GM12878 (cell line): ENCODE results near the gene ATP4A. TPM values are rescaled to one million over a fixed set of nuclear protein-coding genes. Genes with fewer than 3 reads are reported as not detected.

Experiments used
- CBX5 ChIP-seq: sonication (generic); IDR thresholded peaks from 2 replicates; pipeline ENCODE4 v1.6.1; 2016; ENCODE audit warnings: low read depth, moderate library complexity, mild to moderate bottlenecking, inconsistent platforms
- CHD4 ChIP-seq: fragments of 200-600 bp; sonication (generic); IDR thresholded peaks from 2 replicates; pipeline ENCODE4 v1.6.1; 2016; ENCODE audit warnings: mild to moderate bottlenecking
- EP300 ChIP-seq, 2 experiments: fragments of 150-350 bp in 1 of 2; IDR thresholded peaks; 2 replicates each; pipeline ENCODE4 v1.6.1; 2011 to 2012; ENCODE audit warnings: low read depth in 2 of 2, low read length in 2 of 2, borderline replicate concordance in 1 of 2, improper control_type of control experiment in 1 of 2, inconsistent platforms in 1 of 2; ENCODE audit not compliant: control insufficient read depth in 1 of 2
- MEF2B ChIP-seq: fragments of 450-650 bp; IDR thresholded peaks from 2 replicates; pipeline ENCODE4 v1.6.1; 2018; ENCODE audit warnings: mild to moderate bottlenecking, moderate library complexity; ENCODE audit not compliant: partially characterized antibody, poor library complexity, severe bottlenecking
- NBN ChIP-seq: fragments of 450-650 bp; IDR thresholded peaks from 2 replicates; pipeline ENCODE4 v1.6.1; 2016
- NR2C2 ChIP-seq: IDR thresholded peaks from 2 replicates; pipeline ENCODE4 v1.6.1; 2011; ENCODE audit warnings: borderline replicate concordance, low read depth; ENCODE audit not compliant: control insufficient read depth, insufficient read length
- POLR2AphosphoS5 ChIP-seq: IDR thresholded peaks from 2 replicates; pipeline ENCODE4 v1.6.1; 2011; ENCODE audit warnings: mild to moderate bottlenecking, low read length, inconsistent platforms
- POU2F2 ChIP-seq: IDR thresholded peaks from 3 replicates; pipeline ENCODE4 v1.6.1; 2011; ENCODE audit warnings: low read depth, mild to moderate bottlenecking, low read length, borderline replicate concordance
- RAD51 ChIP-seq: fragments of 450-650 bp; IDR thresholded peaks from 2 replicates; pipeline ENCODE4 v1.6.1; 2016; ENCODE audit warnings: moderate library complexity, mild to moderate bottlenecking, inconsistent platforms
- SREBF1 ChIP-seq: IDR thresholded peaks from 2 replicates; pipeline ENCODE4 v1.6.1; 2012; ENCODE audit warnings: mild to moderate bottlenecking, low read length
- SUPT20H ChIP-seq: IDR thresholded peaks from 2 replicates; pipeline ENCODE4 v1.6.1; 2011; ENCODE audit warnings: low read depth, mild to moderate bottlenecking, low read length, moderate library complexity, borderline replicate concordance; ENCODE audit not compliant: control insufficient read depth
- WRNIP1 ChIP-seq: IDR thresholded peaks from 2 replicates; pipeline ENCODE4 v1.6.1; 2011; ENCODE audit warnings: low read depth, low read length, improper control_type of control experiment, borderline replicate concordance
- ZNF384 ChIP-seq: IDR thresholded peaks from 2 replicates; pipeline ENCODE4 v1.6.1; 2012; ENCODE audit warnings: low read depth, mild to moderate bottlenecking, low read length, improper control_type of control experiment, borderline replicate concordance
- ZSCAN29 ChIP-seq: fragments of 450-650 bp; IDR thresholded peaks from 2 replicates; pipeline ENCODE4 v1.6.1; 2017; ENCODE audit warnings: mild to moderate bottlenecking, moderate library complexity
- polyA plus RNA-seq, 11 experiments: library from polyadenylated mRNA; depleted of rRNA in 4 of 11; unstranded in 6 of 11; stranded (reverse) in 5 of 11; fragments of >200 nt; fragmentation: Nextera tagmentation in 4 of 11; fragmentation: Illumina TruSeq in 1 of 11; extraction: Ambion mirVana in 4 of 11; extraction: Trizol in 1 of 11; gene quantifications; 1 replicate in 1 of 11; 2 replicates in 10 of 11; pipeline versions ENCODE4 v1.2.1 to v1.2.3, GENCODE V29; 2011 to 2016; ENCODE audit warnings: inconsistent platforms in 2 of 11, missing spikeins in 2 of 11, low read depth in 1 of 11
- total RNA-seq, 4 experiments: library from RNA; depleted of rRNA in 3 of 4; stranded (reverse); fragments of >200 nt in 3 of 4; fragmentation: Illumina TruSeq in 1 of 4; extraction: Trizol in 1 of 4; gene quantifications; 2 replicates each; pipeline versions ENCODE4 v1.2.1 to v1.2.3, GENCODE V29; 2013 to 2021
- TF ChIP-seq, protein P1 (sequence below): fragments of 450-650 bp; IDR thresholded peaks from 2 replicates; pipeline ENCODE4 v1.6.1; 2017; ENCODE audit warnings: mild to moderate bottlenecking, moderate library complexity
- TF ChIP-seq, protein P2 (sequence below): fragments of 450-650 bp; formaldehyde crosslinking; IDR thresholded peaks from 2 replicates; pipeline ENCODE4 v1.4.0; 2022; ENCODE audit warnings: mild to moderate bottlenecking, moderate library complexity
- TF ChIP-seq, protein P3 (sequence below): IDR thresholded peaks from 2 replicates; pipeline ENCODE4 v1.6.1; 2011; ENCODE audit warnings: borderline replicate concordance, low read depth, mild to moderate bottlenecking, moderate library complexity, low read length; ENCODE audit not compliant: insufficient read depth, poor library complexity, severe bottlenecking
- TF ChIP-seq, protein P4 (sequence below): IDR thresholded peaks from 2 replicates; pipeline ENCODE4 v1.6.1; 2012; ENCODE audit warnings: low read length, inconsistent platforms

The ATP4A gene
- total and polyA plus RNA-seq, 10 of the 15 experiments (the other 5 are each of a cell fraction or from before 2014, with no cell fraction given): 0.03 to 1.5 (median 0.11) TPM; not detected in 3

DNA sequence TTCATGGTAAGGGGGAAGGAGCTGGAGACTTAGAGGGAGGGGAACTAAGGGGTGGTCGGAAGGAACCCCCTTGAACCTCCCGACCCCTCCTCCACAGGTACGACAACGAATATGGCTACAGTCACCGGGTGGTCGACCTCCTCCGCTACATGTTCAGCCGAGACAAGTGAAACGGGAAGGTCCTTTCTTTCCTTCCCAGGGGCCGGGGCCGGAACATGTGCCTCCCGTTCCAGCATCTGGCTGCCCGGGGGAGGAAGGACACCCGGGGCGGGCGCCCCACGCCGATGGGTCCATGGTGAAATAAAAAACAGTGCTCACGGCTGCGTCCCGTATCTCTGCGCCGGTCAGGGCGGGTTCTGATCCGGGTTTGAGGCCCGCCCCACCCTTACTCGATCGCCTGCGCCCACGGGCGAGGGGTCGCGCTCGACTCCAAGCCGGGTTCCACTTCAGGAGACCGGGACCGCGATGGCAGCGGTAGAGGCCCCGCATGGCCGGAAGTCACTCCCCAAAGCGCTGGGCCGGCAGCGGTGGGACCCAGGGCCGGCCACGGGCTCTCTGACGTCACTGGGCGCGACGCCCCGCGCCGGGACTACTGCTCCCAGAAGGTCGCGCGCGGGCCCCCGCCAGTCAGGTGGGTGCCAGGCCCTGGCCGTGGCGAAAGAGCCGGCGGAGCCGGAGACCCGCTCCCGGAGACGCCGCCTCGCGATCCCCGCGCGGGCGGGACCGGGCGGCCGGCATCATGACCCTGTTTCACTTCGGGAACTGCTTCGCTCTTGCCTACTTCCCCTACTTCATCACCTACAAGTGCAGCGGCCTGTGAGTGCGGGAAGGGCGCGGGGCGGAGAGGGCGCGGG lies 18.2 kb downstream of the ATP4A start, which contains the start of gene TMEM147 (continued):
- TF ChIP-seq, protein P1, sequence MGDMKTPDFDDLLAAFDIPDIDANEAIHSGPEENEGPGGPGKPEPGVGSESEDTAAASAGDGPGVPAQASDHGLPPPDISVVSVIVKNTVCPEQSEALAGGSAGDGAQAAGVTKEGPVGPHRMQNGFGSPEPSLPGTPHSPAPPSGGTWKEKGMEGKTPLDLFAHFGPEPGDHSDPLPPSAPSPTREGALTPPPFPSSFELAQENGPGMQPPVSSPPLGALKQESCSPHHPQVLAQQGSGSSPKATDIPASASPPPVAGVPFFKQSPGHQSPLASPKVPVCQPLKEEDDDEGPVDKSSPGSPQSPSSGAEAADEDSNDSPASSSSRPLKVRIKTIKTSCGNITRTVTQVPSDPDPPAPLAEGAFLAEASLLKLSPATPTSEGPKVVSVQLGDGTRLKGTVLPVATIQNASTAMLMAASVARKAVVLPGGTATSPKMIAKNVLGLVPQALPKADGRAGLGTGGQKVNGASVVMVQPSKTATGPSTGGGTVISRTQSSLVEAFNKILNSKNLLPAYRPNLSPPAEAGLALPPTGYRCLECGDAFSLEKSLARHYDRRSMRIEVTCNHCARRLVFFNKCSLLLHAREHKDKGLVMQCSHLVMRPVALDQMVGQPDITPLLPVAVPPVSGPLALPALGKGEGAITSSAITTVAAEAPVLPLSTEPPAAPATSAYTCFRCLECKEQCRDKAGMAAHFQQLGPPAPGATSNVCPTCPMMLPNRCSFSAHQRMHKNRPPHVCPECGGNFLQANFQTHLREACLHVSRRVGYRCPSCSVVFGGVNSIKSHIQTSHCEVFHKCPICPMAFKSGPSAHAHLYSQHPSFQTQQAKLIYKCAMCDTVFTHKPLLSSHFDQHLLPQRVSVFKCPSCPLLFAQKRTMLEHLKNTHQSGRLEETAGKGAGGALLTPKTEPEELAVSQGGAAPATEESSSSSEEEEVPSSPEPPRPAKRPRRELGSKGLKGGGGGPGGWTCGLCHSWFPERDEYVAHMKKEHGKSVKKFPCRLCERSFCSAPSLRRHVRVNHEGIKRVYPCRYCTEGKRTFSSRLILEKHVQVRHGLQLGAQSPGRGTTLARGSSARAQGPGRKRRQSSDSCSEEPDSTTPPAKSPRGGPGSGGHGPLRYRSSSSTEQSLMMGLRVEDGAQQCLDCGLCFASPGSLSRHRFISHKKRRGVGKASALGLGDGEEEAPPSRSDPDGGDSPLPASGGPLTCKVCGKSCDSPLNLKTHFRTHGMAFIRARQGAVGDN: peak; percentile 53; the same call in 1 of the 2 replicates
- TF ChIP-seq, protein P2, sequence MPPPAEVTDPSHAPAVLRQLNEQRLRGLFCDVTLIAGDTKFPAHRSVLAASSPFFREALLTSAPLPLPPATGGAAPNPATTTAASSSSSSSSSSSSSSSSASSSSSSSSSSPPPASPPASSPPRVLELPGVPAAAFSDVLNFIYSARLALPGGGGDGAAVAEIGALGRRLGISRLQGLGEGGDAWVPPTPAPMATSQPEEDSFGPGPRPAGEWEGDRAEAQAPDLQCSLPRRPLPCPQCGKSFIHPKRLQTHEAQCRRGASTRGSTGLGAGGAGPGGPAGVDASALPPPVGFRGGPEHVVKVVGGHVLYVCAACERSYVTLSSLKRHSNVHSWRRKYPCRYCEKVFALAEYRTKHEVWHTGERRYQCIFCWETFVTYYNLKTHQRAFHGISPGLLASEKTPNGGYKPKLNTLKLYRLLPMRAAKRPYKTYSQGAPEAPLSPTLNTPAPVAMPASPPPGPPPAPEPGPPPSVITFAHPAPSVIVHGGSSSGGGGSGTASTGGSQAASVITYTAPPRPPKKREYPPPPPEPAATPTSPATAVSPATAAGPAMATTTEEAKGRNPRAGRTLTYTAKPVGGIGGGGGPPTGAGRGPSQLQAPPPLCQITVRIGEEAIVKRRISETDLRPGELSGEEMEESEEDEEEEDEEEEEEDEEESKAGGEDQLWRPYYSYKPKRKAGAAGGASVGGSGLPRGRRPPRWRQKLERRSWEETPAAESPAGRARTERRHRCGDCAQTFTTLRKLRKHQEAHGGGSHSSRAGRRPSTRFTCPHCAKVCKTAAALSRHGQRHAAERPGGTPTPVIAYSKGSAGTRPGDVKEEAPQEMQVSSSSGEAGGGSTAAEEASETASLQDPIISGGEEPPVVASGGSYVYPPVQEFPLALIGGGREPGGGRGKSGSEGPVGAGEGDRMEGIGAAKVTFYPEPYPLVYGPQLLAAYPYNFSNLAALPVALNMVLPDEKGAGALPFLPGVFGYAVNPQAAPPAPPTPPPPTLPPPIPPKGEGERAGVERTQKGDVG (CRISPR knock-in tag): no peak
- 0 out of 2 replicates have a peak, but pooled peaks have one; percentile 16 for TF ChIP-seq RAD51
- TF ChIP-seq POLR2AphosphoS5: peak; percentile 68; the same call in 1 of the 2 replicates
- TF ChIP-seq NR2C2: no peak
- TF ChIP-seq, protein P3, sequence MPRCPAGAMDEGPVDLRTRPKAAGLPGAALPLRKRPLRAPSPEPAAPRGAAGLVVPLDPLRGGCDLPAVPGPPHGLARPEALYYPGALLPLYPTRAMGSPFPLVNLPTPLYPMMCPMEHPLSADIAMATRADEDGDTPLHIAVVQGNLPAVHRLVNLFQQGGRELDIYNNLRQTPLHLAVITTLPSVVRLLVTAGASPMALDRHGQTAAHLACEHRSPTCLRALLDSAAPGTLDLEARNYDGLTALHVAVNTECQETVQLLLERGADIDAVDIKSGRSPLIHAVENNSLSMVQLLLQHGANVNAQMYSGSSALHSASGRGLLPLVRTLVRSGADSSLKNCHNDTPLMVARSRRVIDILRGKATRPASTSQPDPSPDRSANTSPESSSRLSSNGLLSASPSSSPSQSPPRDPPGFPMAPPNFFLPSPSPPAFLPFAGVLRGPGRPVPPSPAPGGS: peak; percentile 33
- TF ChIP-seq ZSCAN29: peak; percentile 44; the same call in 1 of the 2 replicates
- TF ChIP-seq EP300 (IDR thresholded peaks at IDR 0.05; ENCODE audit: borderline replicate concordance in 1 of 2, control insufficient read depth in 1 of 2, low read depth in 2 of 2, low read length in 2 of 2): no peak; a peak in 1 of 4 replicates
- TF ChIP-seq NBN: peak; percentile 90
- no peak for TF ChIP-seq CHD4
- TF ChIP-seq POU2F2: peak; percentile 46; the same call in 2 of the 3 replicates
- TF ChIP-seq ZNF384: no peak
- TF ChIP-seq SREBF1: 0 out of 2 replicates have a peak, but pooled peaks have one; percentile 25
- no peak for TF ChIP-seq CBX5
- TF ChIP-seq, protein P4, sequence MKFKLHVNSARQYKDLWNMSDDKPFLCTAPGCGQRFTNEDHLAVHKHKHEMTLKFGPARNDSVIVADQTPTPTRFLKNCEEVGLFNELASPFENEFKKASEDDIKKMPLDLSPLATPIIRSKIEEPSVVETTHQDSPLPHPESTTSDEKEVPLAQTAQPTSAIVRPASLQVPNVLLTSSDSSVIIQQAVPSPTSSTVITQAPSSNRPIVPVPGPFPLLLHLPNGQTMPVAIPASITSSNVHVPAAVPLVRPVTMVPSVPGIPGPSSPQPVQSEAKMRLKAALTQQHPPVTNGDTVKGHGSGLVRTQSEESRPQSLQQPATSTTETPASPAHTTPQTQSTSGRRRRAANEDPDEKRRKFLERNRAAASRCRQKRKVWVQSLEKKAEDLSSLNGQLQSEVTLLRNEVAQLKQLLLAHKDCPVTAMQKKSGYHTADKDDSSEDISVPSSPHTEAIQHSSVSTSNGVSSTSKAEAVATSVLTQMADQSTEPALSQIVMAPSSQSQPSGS: no peak
- TF ChIP-seq SUPT20H: no peak
- no peak for TF ChIP-seq MEF2B
- no peak for TF ChIP-seq WRNIP1
